ENCODE measurements around the gene OR2G3. TPM values are rescaled to one million over a fixed set of nuclear protein-coding genes. Genes with fewer than 3 reads are reported as not detected.

Gene OR2G3
- total RNA-seq = not detected in 2 replicates

GRCh38 chr1:247605286-247605685 lies at the start of gene OR2G3:
Gene OR2G3, plus strand, starts transcription at chr1:247605586. Its CDS starts 0 bp downstream, at chr1:247605586.

GRCh38 chr1:247588060-247588459 lies 17.3 kb upstream of the OR2G3 start, which contains the start of gene OR2G2:
Gene OR2G2, plus strand, starts transcription at chr1:247588360. Its CDS starts 0 bp downstream, at chr1:247588360.

Other genes starting within 250 kb of the OR2G3 start
- gene NLRP3, start 189.4 kb upstream of the OR2G3 start, total RNA-seq = 0.25 and 0.81 TPM in 2 replicates
- not detected in 2 replicates for gene OR2B11, start 147.5 kb upstream of the OR2G3 start, total RNA-seq
- under 0.01 TPM in 1 of 2 replicates, not detected in the other for gene OR2C3, start 69.1 kb upstream of the OR2G3 start, total RNA-seq
- not detected in 2 replicates for gene GCSAML, start 56.5 kb upstream of the OR2G3 start, total RNA-seq
- gene OR2G2, start 17.2 kb upstream of the OR2G3 start, total RNA-seq = not detected in 2 replicates
- not detected in 2 replicates for gene OR13G1, start 74.2 kb downstream of the OR2G3 start, total RNA-seq
- not detected in 2 replicates for gene OR6F1, start 111.1 kb downstream of the OR2G3 start, total RNA-seq
- not detected in 2 replicates for gene OR14K1, start 133.0 kb downstream of the OR2G3 start, total RNA-seq
- gene OR14A2, start 142.6 kb downstream of the OR2G3 start, total RNA-seq = not detected in 2 replicates
- not detected in 2 replicates for gene OR1C1, start 155.0 kb downstream of the OR2G3 start, total RNA-seq
- not detected in 2 replicates for gene OR14A16, start 218.5 kb downstream of the OR2G3 start, total RNA-seq
- gene OR11L1, start 236.3 kb downstream of the OR2G3 start, total RNA-seq = not detected in 2 replicates